ENCODE data around the gene SIRT3. TPM values are rescaled to one million over a fixed set of nuclear protein-coding genes. Genes with fewer than 3 reads are reported as not detected.
A peak's percentile ranks its signal among the peaks of the same experiment; 100 is the strongest.

The SIRT3 gene
- total RNA-seq, 4 donors from 2014 or later, result 9.2 to 15.0 (median 12.7) TPM

DNA sequence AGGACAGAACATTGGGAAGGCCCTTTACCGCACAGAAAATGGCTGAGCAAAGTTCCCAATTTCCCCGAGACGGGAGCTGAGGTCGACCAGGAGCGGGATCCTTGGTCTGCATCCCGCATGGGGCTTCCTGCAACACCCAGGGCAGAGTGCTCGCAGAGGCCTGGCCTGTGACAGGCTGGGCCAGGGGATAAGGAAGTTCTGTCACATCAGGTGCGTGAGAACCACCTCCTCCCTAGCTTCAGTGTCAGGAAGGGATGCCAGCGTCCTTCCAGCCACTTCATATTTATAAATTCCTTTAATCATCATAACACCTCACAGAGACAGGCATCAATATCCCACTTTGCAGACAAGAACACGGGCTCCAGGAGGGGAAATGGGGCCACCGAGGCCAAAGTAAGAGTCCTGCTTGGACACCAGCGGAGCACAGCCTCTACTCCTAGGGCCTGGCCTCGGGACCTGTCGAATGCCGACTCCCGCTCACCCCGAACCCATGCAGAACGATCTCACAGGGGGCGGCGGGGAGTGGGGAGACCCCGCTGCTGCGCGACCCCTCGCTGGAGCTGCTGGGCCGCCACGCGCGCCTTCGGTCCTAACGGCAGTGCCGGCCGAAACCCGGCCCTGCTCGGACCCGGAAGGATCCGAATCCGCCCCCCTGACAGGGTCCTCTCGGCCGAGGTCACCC is 29.5 kb downstream of the SIRT3 start:
- peaks cover 26 to 41% of the 10 kb centered on the region in 2 donors for H3K4me1 ChIP-seq
- intact Hi-C loops (cut with DNase I; ENCODE audit: low total_unique reads), result loop anchor here (5.0 to 10.0 kb wide), 3 partner anchors 146 to 301 kb away; partner anchors contain the start of genes ANO9 and RNH1
- no peak for ATAC-seq
- TF ChIP-seq, protein P1, sequence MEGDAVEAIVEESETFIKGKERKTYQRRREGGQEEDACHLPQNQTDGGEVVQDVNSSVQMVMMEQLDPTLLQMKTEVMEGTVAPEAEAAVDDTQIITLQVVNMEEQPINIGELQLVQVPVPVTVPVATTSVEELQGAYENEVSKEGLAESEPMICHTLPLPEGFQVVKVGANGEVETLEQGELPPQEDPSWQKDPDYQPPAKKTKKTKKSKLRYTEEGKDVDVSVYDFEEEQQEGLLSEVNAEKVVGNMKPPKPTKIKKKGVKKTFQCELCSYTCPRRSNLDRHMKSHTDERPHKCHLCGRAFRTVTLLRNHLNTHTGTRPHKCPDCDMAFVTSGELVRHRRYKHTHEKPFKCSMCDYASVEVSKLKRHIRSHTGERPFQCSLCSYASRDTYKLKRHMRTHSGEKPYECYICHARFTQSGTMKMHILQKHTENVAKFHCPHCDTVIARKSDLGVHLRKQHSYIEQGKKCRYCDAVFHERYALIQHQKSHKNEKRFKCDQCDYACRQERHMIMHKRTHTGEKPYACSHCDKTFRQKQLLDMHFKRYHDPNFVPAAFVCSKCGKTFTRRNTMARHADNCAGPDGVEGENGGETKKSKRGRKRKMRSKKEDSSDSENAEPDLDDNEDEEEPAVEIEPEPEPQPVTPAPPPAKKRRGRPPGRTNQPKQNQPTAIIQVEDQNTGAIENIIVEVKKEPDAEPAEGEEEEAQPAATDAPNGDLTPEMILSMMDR (IDR thresholded peaks at IDR 0.05 in 4 of 5, conservative IDR thresholded peaks at IDR 0.05 in 1 of 5), result no peak
- TF ChIP-seq POLR2A (IDR thresholded peaks at IDR 0.05), result no peak
- no peaks in the 10 kb centered on the region for H3K27me3 ChIP-seq
- no peaks in the 10 kb centered on the region for H3K9me3 ChIP-seq
- no peak for DNase-seq
- in situ Hi-C loops (cut with MboI; ENCODE audit: low sequenced_read_pairs in 4 of 4), result no loop called here
- H3K27ac ChIP-seq, result peak overlapping the region; percentile 95 to 100 (median 98)
- H3K4me3 ChIP-seq, result peak overlapping the region; percentile 72 to 99 (median 84)
- peaks cover 0 to 46% of the 10 kb centered on the region in 2 donors for H3K36me3 ChIP-seq

DNA sequence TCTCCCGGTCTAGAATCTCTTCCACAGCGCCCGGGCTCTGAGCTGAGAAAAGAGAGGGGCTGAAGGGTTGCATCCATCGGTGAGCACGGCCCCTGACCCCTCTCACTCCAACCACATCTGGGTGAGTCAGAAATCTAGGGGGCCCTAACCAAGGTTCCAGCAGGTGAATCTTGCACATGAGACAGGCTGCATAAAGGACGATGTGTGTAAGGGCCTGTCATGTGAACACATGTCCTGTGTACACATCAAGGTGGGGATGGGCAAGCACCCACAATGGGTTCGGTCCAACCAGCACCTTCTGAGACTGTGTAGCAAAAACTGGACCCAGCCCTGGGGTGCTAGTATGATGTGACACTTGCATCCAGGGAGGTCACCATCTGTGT is 30.1 kb downstream of the SIRT3 start:
- intact Hi-C loops (cut with DNase I; ENCODE audit: low total_unique reads), result loop anchor here (5.0 to 10.0 kb wide), 3 partner anchors 146 to 301 kb away; partner anchors contain the start of genes ANO9 and RNH1
- in situ Hi-C loops (cut with MboI; ENCODE audit: low sequenced_read_pairs in 4 of 4), result no loop called here

DNA sequence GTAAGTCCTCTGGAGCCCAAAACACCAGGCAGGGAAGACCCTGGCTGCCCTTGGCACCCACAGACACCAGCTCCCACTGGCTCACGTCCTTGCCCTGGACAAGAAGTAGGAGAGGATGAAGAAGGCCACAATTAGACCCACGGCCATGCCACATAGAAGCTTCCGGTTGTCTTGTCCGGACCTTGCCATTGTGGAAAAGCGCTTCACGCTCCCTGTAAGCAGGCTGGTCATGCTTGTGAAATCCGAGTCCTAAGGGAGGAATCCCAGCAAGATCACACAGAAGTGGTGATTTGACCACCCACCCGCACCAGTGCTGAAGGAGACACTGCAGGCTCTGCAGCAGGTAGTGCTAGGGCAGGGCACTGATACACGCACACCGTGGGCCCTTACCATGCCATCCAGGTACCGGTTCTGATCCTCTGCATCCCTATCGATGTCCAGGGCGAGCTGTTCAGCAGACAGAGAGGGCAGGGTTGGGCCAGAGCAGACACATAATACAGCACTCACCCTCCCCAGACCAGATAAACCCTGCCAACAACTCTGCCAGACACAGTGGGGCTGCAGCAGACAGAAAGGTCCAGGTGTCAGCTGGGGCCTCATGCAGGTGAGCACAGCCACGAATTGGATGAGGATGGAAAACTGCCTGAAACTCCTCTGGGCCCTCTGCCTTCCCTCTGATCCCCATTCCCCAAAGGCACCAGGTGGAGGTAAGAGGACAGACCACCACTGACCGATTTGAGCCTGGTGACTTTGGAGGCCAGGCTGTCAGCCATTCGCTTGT is 30.7 kb downstream of the SIRT3 start:
- H3K4me3 ChIP-seq, result peak overlapping the region in 2 of 4 donors; percentile 78 to 89
- H3K27me3 ChIP-seq, result no peaks in the 10 kb centered on the region
- intact Hi-C loops (cut with DNase I; ENCODE audit: low total_unique reads) (loop anchor here (5.0 to 10.0 kb wide), 3 partner anchors 147 to 302 kb away; partner anchors contain the start of genes ANO9 and RNH1), in situ Hi-C loops (cut with MboI; ENCODE audit: low sequenced_read_pairs in 4 of 4) (no loop called here)
- ATAC-seq (no peak), DNase-seq (no peak)
- H3K36me3 ChIP-seq, result peaks cover 0 to 39% of the 10 kb centered on the region in 2 donors
- H3K4me1 ChIP-seq, result peaks cover 26 to 34% of the 10 kb centered on the region in 2 donors
- TF ChIP-seq POLR2A (IDR thresholded peaks at IDR 0.05), result no peak
- TF ChIP-seq, protein P1 (IDR thresholded peaks at IDR 0.05 in 4 of 5, conservative IDR thresholded peaks at IDR 0.05 in 1 of 5), result no peak
- peak overlapping the region in 1 of 4 donors; percentile 100 for H3K27ac ChIP-seq
- H3K9me3 ChIP-seq, result no peaks in the 10 kb centered on the region

More for the DNA sequence above, 30.1 kb downstream of the SIRT3 start:
- Histone ChIP-seq H3K27me3 (no peaks in the 10 kb centered on the region), H3K36me3 (peaks cover 0 to 41% of the 10 kb centered on the region in 2 donors), H3K4me3 (peak overlapping the region; percentile 72 to 99 (median 84)), H3K9me3 (no peaks in the 10 kb centered on the region), H3K27ac (peak overlapping the region; percentile 95 to 100 (median 98)), H3K4me1 (peaks cover 26 to 40% of the 10 kb centered on the region in 2 donors)
- ATAC-seq, result no peak
- no peak for DNase-seq
- TF ChIP-seq, protein P1 (IDR thresholded peaks at IDR 0.05 in 4 of 5, conservative IDR thresholded peaks at IDR 0.05 in 1 of 5), result no peak
- TF ChIP-seq POLR2A (IDR thresholded peaks at IDR 0.05), result no peak

DNA sequence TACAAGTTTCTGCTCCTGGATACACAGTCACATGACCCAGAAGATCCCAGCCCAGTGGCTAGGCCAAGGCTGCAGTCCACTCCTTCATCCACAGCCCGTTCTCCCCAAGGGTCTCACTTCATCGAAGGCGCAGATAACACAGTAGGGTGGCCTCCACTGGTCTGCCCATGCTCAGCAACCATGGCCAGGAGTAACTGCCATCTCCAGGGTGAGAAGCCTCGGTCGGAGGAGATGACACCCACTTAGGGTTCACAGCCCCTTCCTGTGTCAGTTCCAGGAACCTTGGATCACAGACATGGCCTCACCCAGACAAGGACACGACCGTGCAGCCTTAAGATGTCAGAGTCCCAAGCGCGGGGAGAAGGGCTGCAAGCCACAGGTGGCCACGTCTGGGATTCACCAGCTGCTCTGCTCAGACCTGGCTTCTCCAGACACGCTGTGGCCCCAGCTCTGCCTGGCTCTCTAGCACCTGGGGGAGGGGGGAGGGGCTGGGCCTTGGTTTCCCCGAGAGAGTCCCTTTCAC is 31.5 kb downstream of the SIRT3 start:
- TF ChIP-seq, protein P1 (IDR thresholded peaks at IDR 0.05 in 4 of 5, conservative IDR thresholded peaks at IDR 0.05 in 1 of 5), result no peak
- TF ChIP-seq POLR2A (IDR thresholded peaks at IDR 0.05), result no peak
- ATAC-seq (no peak), DNase-seq (no peak)
- H3K9me3 ChIP-seq, result no peaks in the 10 kb centered on the region
- intact Hi-C loops (cut with DNase I; ENCODE audit: low total_unique reads), result loop anchor here (5.0 to 10.0 kb wide), 3 partner anchors 148 to 303 kb away; partner anchors contain the start of genes ANO9 and RNH1
- no peaks in the 10 kb centered on the region for H3K27me3 ChIP-seq
- in situ Hi-C loops (cut with MboI; ENCODE audit: low sequenced_read_pairs in 4 of 4), result no loop called here
- H3K4me3 ChIP-seq, result no peak overlapping the region
- no peak overlapping the region for H3K27ac ChIP-seq
- H3K36me3 ChIP-seq, result peaks cover 0 to 32% of the 10 kb centered on the region in 2 donors
- H3K4me1 ChIP-seq, result peaks cover 19 to 27% of the 10 kb centered on the region in 2 donors

Measured in gastrocnemius medialis (tissue), 4 donors.